NCI-H774 (cell line): Measurements from ENCODE around the gene EXOC3L4.

Source experiments
- DNase-seq: peaks from one replicate; lab custom pipeline; 2025; lab: John Stamatoyannopoulos, UW

The EXOC3L4 gene

GRCh38 chr14:103091041-103091882, 3.3 kb upstream of the EXOC3L4 start:
- peak; percentile 11 for DNase-seq

- DNase-seq = no peak
Measured at GRCh38 chr14:103091883-103092222, 2.7 kb upstream of the EXOC3L4 start.

GRCh38 chr14:103093856-103094405, 594 bp upstream of the EXOC3L4 start:
- DNase-seq = no peak

- DNase-seq = no peak
Measured at GRCh38 chr14:103095210-103095778, 769 bp downstream of the EXOC3L4 start.

- DNase-seq = no peak
Measured at GRCh38 chr14:103096387-103096786, 1.9 kb downstream of the EXOC3L4 start.

GRCh38 chr14:103097244-103097993, 2.9 kb downstream of the EXOC3L4 start:
- DNase-seq = no peak

GRCh38 chr14:103097994-103098957, 3.8 kb downstream of the EXOC3L4 start:
- DNase-seq = no peak

- DNase-seq = no peak
Measured at GRCh38 chr14:103099081-103099732, 4.7 kb downstream of the EXOC3L4 start.

GRCh38 chr14:103099733-103100280, 5.3 kb downstream of the EXOC3L4 start:
- DNase-seq = no peak

GRCh38 chr14:103100281-103101121, 6.0 kb downstream of the EXOC3L4 start:
- DNase-seq = no peak

GRCh38 chr14:103101257-103101962, 6.9 kb downstream of the EXOC3L4 start:
- DNase-seq = no peak

- DNase-seq = no peak
Measured at GRCh38 chr14:103101963-103102688, 7.6 kb downstream of the EXOC3L4 start.

GRCh38 chr14:103102689-103103260, 8.2 kb downstream of the EXOC3L4 start:
- no peak for DNase-seq

GRCh38 chr14:103103461-103104388, 9.2 kb downstream of the EXOC3L4 start:
- peak; percentile 55 for DNase-seq

GRCh38 chr14:103104389-103104653, 9.8 kb downstream of the EXOC3L4 start:
- DNase-seq = no peak

- peak; percentile 70 for DNase-seq
Measured at GRCh38 chr14:103104654-103105452, 10.3 kb downstream of the EXOC3L4 start.
